Type B pancreatic cell (in vitro differentiated cells): ENCODE results near the gene XIAP. TPM values are rescaled to one million over a fixed set of nuclear protein-coding genes. Genes with fewer than 3 reads are reported as not detected.
"Not testable (repeated sequence)": the region's sequence is repeated elsewhere in the genome, so short reads cannot be mapped to it uniquely, and the experiment has no call there.

Source experiments
- DNase-seq: peaks from one replicate; pipeline ENCODE4 v3.0.0; 2021; ENCODE audit warnings: mixed read lengths; ENCODE audit not compliant: unreplicated experiment; ENCODE audit errors: extremely low spot score
- H3K27ac Mint-ChIP-seq: 2 replicates; pipeline ENCODE4 v1.8.0; 2021; ENCODE audit warnings: mild to moderate bottlenecking, mixed read lengths
- H3K27me3 Mint-ChIP-seq: 2 replicates; pipeline ENCODE4 v1.8.0; 2021; ENCODE audit warnings: mixed read lengths
- H3K36me3 Mint-ChIP-seq: 2 replicates; pipeline ENCODE4 v1.8.0; 2021; ENCODE audit warnings: mixed read lengths
- H3K4me1 Mint-ChIP-seq: one replicate; pipeline ENCODE4 v1.8.0; 2021; ENCODE audit warnings: mixed read lengths; ENCODE audit not compliant: unreplicated experiment
- H3K4me3 Mint-ChIP-seq: 2 replicates; pipeline ENCODE4 v1.8.0; 2021; ENCODE audit warnings: mild to moderate bottlenecking, mixed read lengths
- H3K9me3 Mint-ChIP-seq: 2 replicates; pipeline ENCODE4 v1.8.0; 2021; ENCODE audit warnings: mixed read lengths
- CTCF ChIP-seq: fragments of 200-600 bp; sonication (generic); conservative IDR thresholded peaks from 2 replicates; pipeline ENCODE4 v1.5.0; 2021; ENCODE audit warnings: antibody characterized with exemption, mild to moderate bottlenecking
- long read RNA-seq: library from polyadenylated mRNA; unstranded; transcript quantifications from one replicate; pipeline ENCODE4 v2.0.0, GENCODE V29; 2020
- total RNA-seq: library from RNA; stranded (reverse); gene quantifications from 2 replicates; pipeline ENCODE4 v1.2.1, GENCODE V29; 2021; ENCODE audit warnings: low replicate concordance

Gene XIAP
- total RNA-seq: 34.4 and 37.3 TPM in 2 replicates
- long read RNA-seq, full-length matches to known transcripts: 8 of 15 reads
- long read RNA-seq, partial matches to known transcripts: 3 of 15 reads
- long read RNA-seq, other reads (novel, unspliced or antisense): 4 of 15 reads

GRCh38 chrX:123859846-123860838 lies at the start of gene XIAP:
TSS of gene XIAP (plus strand) at chrX:123860053. CDS start at chrX:123885663, 25,610 bp downstream.
- peak; percentile 84 for DNase-seq
- Mint-ChIP-seq H3K27ac (peak within 1 kb of the TSS; percentile 92), H3K4me3 (peak within 1 kb of the TSS; percentile 92), H3K27me3 (no peaks in the 10 kb centered on the region), H3K9me3 (peaks cover 6% of the 10 kb centered on the region), H3K36me3 (no peaks in the 10 kb centered on the region), H3K4me1 (peaks cover 5% of the 10 kb centered on the region)
- TF ChIP-seq CTCF: peak; percentile 34

GRCh38 chrX:123814343-123814742 lies 45.5 kb upstream of the XIAP start:
- H3K9me3 Mint-ChIP-seq: no peaks in the 10 kb centered on the region
- H3K36me3 Mint-ChIP-seq: no peaks in the 10 kb centered on the region
- no peaks in the 10 kb centered on the region for H3K27me3 Mint-ChIP-seq
- no peak overlapping the region for H3K4me3 Mint-ChIP-seq
- TF ChIP-seq CTCF: no peak
- H3K27ac Mint-ChIP-seq: peak overlapping the region; percentile 76
- DNase-seq: no peak
- H3K4me1 Mint-ChIP-seq: no peaks in the 10 kb centered on the region

GRCh38 chrX:123814934-123815394 lies 44.9 kb upstream of the XIAP start:
- not testable (repeated sequence) for H3K4me3 Mint-ChIP-seq, H3K4me1 Mint-ChIP-seq, H3K27me3 Mint-ChIP-seq, H3K9me3 Mint-ChIP-seq, DNase-seq, H3K36me3 Mint-ChIP-seq
- H3K27ac Mint-ChIP-seq: peak overlapping the region; percentile 76

- Mint-ChIP-seq H3K27me3 (no peaks in the 10 kb centered on the region), H3K36me3 (no peaks in the 10 kb centered on the region), H3K27ac (no peak overlapping the region), H3K4me1 (no peaks in the 10 kb centered on the region), H3K9me3 (no peaks in the 10 kb centered on the region), H3K4me3 (no peak overlapping the region)
- no peak for TF ChIP-seq CTCF
- no peak for DNase-seq
These were observed 42.5 kb upstream of the XIAP start for GRCh38 chrX:123817288-123817894.

GRCh38 chrX:123818243-123818642 lies 41.6 kb upstream of the XIAP start:
- no peaks in the 10 kb centered on the region for H3K4me1 Mint-ChIP-seq
- H3K27me3 Mint-ChIP-seq: no peaks in the 10 kb centered on the region
- no peak for TF ChIP-seq CTCF
- H3K27ac Mint-ChIP-seq: no peak overlapping the region
- H3K9me3 Mint-ChIP-seq: peaks cover 4% of the 10 kb centered on the region
- no peak for DNase-seq
- no peak overlapping the region for H3K4me3 Mint-ChIP-seq
- H3K36me3 Mint-ChIP-seq: no peaks in the 10 kb centered on the region
